Skeletal muscle tissue (tissue), 4 donors: ENCODE measurements around the gene MAML3. TPM values are rescaled to one million over a fixed set of nuclear protein-coding genes. Genes with fewer than 3 reads are reported as not detected.

Experiments used
- H3K27ac ChIP-seq: one replicate; pipeline ENCODE4 v1.7.0; 2013; ENCODE audit warnings: mild to moderate bottlenecking, low read depth, low read length, inconsistent platforms
- H3K27me3 ChIP-seq, 3 donors: one replicate each; pipeline ENCODE4 v1.7.0; 2013; ENCODE audit warnings: low read length in 3 of 3; ENCODE audit not compliant: control insufficient read depth in 3 of 3, insufficient read depth in 3 of 3
- H3K36me3 ChIP-seq, 3 donors: one replicate each; pipeline ENCODE4 v1.7.0; 2013; ENCODE audit warnings: low read length in 3 of 3; ENCODE audit not compliant: control insufficient read depth in 3 of 3, insufficient read depth in 3 of 3
- H3K4me1 ChIP-seq, 3 donors: one replicate each; pipeline ENCODE4 v1.7.0; 2013; ENCODE audit warnings: low read length in 3 of 3, mild to moderate bottlenecking in 3 of 3; ENCODE audit not compliant: control insufficient read depth in 3 of 3, insufficient read depth in 3 of 3
- H3K4me3 ChIP-seq, 3 donors: one replicate each; pipeline ENCODE4 v1.7.0; 2013; ENCODE audit warnings: low read length in 3 of 3
- H3K9ac ChIP-seq, 3 donors: one replicate each; pipeline ENCODE4 v1.7.0; 2013; ENCODE audit warnings: low read length in 3 of 3, mild to moderate bottlenecking in 3 of 3, moderate library complexity in 2 of 3, low read depth in 1 of 3
- H3K9me3 ChIP-seq, 3 donors: one replicate each; pipeline ENCODE4 v1.7.0; 2013; ENCODE audit warnings: low read length in 3 of 3; ENCODE audit not compliant: control insufficient read depth in 3 of 3
- total RNA-seq: library from RNA; depleted of rRNA; stranded (reverse); fragments of >200 nt; gene quantifications from one replicate; pipeline ENCODE4 v1.2.3, GENCODE V29; 2014
- donor health status: Osteomylitis.

The MAML3 gene
- total RNA-seq, 1 donor from 2014 or later: 3.1 TPM

DNA sequence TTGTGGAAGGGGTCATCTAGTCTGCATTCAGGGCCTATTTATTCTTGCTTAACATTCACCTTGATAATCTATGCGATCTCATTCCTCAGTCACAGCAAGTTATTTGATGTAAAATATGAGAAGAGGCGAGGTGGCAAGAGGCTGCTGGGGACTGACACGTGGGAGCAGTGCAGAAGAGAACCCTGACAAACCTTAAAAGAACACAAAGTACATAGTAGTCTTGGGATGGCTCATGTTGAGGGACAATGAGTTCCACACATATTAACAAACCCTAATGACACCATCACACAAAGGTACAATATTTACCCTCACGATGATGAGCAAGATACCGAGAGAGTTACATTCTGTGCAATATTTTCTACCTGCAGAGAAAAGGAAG lies 57.5 kb downstream of the MAML3 start:
- no peaks in the 10 kb centered on the region for H3K9me3 ChIP-seq
- H3K27ac ChIP-seq: peak overlapping the region; percentile 68
- peaks cover 39 to 56% (median 43%) of the 10 kb centered on the region in 3 donors for H3K4me1 ChIP-seq
- no peak overlapping the region for H3K9ac ChIP-seq
- no peaks in the 10 kb centered on the region for H3K36me3 ChIP-seq
- H3K4me3 ChIP-seq: no peak overlapping the region
- H3K27me3 ChIP-seq: no peaks in the 10 kb centered on the region

DNA sequence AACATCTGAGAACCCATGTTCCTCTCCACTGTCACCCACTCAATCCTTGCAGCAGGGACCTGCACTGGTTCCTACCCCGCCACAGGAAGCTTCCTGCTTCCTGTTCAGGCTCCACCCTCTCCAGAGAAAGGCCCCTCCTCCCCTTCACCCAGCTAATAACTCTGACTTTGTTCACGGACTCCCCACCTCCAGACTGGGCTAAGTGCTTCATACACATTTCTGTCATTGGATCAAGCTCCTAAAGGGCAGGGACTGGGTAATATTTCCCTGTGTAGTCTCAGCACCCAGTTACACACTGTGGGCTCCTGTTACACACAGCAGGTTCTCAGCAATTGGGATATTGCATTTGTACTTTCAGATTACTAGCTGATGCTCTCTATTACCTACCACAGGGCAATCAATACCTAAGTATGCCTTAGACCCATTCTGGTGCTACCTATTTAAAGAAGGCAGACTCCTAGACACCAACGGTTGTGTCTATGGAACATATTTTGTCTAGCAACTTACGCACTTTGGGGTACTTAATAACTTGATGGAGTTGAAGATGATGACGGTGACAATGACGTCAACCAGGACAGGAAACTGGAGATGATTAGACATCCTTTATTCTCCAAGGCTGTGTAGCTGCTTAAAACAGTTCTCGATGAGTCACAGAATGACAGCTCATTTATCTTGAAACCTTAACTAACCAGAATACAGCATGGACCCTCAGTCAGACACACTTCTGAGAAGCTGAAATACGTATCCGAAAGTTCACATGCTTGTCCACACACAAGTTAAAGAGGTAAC lies 58.1 kb downstream of the MAML3 start:
- Histone ChIP-seq H3K27me3 (no peaks in the 10 kb centered on the region), H3K9ac (no peak overlapping the region), H3K9me3 (no peaks in the 10 kb centered on the region), H3K27ac (peak overlapping the region; percentile 68), H3K4me1 (peaks cover 39 to 56% (median 43%) of the 10 kb centered on the region in 3 donors), H3K36me3 (no peaks in the 10 kb centered on the region), H3K4me3 (peak overlapping the region in 2 of 3 donors; percentile 38 to 39)

DNA sequence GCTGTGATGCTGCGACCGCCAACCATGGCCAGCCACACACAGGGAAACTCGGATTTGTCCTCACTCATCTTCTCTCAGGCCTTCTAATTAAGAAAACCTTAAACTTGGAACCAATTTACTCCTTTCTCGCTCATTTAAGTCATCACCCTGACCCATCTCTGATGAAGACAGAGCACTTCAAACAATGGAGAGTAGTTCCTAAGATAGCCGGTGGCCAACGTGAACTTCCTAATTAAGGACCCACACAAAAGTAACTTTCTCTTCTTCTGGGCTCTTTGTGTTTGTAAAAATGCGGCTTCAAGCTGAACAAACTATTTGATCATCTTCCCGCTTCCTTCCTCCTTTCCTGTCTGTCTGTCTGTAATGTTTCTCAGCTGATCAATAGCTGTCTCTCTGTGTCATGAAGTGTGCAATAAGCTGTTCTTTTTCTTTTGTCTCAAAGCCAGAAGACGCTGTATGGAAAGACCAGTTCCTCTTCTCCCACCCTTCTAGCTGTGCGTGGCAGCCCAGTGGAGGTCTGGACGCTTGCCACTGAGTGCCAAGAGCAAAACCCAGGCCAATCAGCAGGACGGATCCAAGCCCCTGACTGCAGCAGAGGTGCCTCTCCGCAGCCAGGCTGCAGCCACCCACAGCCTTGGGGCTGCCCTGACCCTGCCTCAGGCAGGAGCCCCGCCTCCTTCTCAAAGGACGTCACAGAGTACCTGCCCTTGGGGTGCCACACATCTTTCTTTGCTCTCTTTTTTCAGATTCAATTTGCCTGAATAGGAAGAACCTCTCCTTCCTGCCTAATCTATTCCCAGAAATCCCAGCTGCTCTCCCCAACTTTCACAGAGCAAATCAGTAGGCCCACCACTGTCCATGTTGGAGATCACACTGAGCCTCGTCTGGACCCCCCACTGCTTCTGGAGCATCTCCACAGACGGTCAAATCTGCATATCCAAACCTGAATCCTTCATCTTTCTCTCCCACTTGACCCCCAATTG lies 59.3 kb downstream of the MAML3 start:
- peak overlapping the region in 1 of 3 donors; percentile 34 for H3K4me3 ChIP-seq
- H3K9ac ChIP-seq: no peak overlapping the region
- peaks cover 39 to 52% (median 40%) of the 10 kb centered on the region in 3 donors for H3K4me1 ChIP-seq
- H3K9me3 ChIP-seq: no peaks in the 10 kb centered on the region
- H3K27ac ChIP-seq: peak overlapping the region; percentile 68
- no peaks in the 10 kb centered on the region for H3K27me3 ChIP-seq
- H3K36me3 ChIP-seq: no peaks in the 10 kb centered on the region

DNA sequence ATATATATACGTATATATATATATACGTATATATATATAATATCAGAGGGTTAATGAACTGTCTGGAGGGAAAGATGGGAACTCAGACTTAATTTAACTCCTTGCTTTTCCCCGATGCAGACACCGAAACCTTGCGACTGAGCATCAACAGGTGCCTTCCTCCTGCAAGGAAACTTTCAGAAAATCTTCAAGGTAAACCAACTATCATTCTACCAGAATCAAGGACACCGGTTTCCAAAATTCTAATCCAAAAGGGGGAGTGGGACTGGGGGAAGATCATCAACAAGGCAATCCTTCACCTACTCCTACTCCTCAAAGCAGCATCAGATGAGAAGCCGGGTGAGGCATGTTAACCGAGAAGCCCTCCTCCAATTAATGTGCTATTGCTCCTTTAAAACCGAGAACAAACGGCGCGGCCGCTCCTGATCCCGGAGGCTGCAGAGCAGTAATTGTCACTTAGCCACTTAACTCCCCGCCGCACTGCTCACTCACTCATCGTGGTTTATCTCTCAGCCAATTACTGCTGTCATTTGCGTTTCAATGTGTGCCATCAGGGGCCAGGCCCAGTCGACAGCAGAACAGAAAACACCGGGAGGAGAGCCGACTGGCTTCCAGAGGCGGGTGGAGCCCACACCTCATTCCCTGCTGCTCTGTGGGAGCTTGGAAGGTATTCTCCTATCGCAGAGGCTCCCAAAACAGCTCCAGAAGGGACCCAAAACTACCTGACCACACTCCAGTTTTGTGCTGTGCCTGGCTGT lies 61.7 kb downstream of the MAML3 start:
- Histone ChIP-seq H3K36me3 (no peaks in the 10 kb centered on the region), H3K27ac (peak overlapping the region; percentile 68), H3K4me3 (peak overlapping the region; percentile 63 to 68 (median 66)), H3K27me3 (no peaks in the 10 kb centered on the region), H3K9ac (peak overlapping the region; percentile 54 to 82 (median 63)), H3K9me3 (no peaks in the 10 kb centered on the region), H3K4me1 (peaks cover 35 to 41% (median 37%) of the 10 kb centered on the region in 3 donors)

DNA sequence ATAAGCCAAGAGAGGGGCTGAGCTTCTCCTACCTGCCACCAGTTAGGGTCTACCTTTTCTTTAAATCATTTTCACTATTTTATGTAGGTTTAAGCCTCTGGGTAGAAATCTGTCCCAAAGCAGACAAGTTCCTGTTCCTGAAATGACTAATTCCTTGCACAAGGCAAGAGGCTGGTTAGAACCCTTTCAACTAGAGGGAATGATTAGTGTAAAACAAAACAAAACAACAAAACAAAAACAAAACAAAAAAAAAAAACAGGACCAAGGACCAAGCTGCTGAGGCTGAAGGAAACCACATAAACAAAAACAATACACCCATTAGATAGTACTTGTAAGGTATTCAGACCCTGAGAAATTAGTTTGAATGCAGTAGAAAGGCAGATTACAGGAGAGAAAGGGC lies 62.7 kb downstream of the MAML3 start:
- Histone ChIP-seq H3K4me1 (peaks cover 34 to 38% (median 35%) of the 10 kb centered on the region in 3 donors), H3K9me3 (no peaks in the 10 kb centered on the region), H3K27ac (no peak overlapping the region), H3K36me3 (no peaks in the 10 kb centered on the region), H3K4me3 (no peak overlapping the region), H3K27me3 (no peaks in the 10 kb centered on the region), H3K9ac (no peak overlapping the region)

DNA sequence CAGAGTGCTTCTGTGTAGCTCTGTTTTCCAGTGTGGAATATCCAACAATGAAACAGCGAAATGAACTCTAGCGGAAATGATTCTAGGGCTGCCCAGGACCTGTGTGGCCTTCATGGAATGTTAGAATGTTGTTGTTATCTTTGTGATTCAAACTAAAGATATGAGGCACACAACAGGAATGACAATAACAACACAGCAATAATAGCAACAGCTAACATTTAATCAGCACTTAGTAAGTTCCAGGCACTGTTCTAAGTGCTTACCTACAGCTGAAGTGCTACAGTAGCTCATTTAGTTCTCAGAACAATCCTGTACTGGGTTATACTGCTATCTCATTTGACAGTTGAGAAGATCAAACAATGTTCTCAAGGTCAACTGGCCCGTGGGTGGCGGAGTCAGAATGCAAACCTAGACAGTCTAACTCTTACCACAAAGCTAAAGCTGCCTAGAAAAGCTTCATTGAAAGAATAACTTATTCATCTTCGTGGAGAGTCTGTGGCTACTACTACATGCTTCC lies 63.7 kb downstream of the MAML3 start:
- Histone ChIP-seq H3K27me3 (no peaks in the 10 kb centered on the region), H3K36me3 (no peaks in the 10 kb centered on the region), H3K4me3 (no peak overlapping the region), H3K9me3 (no peaks in the 10 kb centered on the region), H3K9ac (no peak overlapping the region), H3K4me1 (peaks cover 24 to 28% (median 28%) of the 10 kb centered on the region in 3 donors), H3K27ac (no peak overlapping the region)

DNA sequence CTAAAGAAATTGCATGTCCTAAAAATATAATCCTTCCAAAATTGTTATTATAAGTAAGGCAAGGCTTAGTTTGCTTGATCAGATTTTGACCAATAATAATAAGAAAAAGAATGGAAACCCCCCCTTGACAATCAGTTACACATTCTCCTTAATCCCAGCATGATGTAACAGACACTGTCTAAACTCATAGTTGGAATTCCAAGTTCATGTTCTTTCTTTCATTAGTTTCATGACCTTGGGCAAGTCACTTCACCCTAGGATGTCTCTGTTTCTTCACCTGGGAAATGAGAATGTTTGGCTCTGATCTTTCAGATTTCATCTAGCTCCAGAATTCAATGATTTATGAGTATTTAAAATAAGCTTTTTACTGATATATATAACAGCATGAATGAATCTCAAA lies 64.8 kb downstream of the MAML3 start:
- peaks cover 18 to 20% (median 19%) of the 10 kb centered on the region in 3 donors for H3K4me1 ChIP-seq
- no peaks in the 10 kb centered on the region for H3K27me3 ChIP-seq
- H3K4me3 ChIP-seq: no peak overlapping the region
- no peak overlapping the region for H3K9ac ChIP-seq
- H3K36me3 ChIP-seq: no peaks in the 10 kb centered on the region
- no peak overlapping the region for H3K27ac ChIP-seq
- H3K9me3 ChIP-seq: no peaks in the 10 kb centered on the region

DNA sequence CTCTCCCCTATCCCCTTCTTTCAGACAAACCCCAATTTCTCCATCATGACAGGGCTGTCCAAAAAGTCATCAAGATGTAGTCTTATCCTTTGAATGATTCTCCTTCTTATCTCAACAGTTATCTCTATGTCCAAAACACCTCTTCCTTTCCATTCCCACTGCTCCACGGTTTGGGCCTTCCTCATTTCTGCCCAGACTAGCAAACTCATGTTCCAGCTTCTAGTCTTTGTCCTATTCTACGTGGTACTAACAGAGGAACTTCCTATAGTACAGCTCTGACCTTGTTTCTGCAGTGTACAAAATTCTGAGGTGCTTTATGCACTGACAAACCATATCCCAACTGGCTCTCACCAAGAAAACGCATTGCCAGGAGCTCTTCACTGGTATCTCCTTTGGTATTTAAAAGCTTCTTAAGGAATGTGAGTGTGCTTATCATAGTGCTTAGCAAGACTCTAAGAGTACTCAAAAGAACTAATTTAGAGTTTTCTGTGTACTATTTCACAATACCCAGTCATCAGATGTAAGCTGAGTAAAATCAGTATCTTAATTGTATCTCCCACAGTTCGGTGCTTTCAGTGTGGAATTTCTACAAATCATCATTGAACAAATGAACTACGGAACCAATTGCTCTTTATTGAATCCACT lies 65.5 kb downstream of the MAML3 start:
- Histone ChIP-seq H3K9me3 (no peaks in the 10 kb centered on the region), H3K27ac (no peak overlapping the region), H3K9ac (no peak overlapping the region), H3K36me3 (no peaks in the 10 kb centered on the region), H3K4me1 (peaks cover 12 to 13% (median 13%) of the 10 kb centered on the region in 3 donors), H3K4me3 (no peak overlapping the region), H3K27me3 (no peaks in the 10 kb centered on the region)

DNA sequence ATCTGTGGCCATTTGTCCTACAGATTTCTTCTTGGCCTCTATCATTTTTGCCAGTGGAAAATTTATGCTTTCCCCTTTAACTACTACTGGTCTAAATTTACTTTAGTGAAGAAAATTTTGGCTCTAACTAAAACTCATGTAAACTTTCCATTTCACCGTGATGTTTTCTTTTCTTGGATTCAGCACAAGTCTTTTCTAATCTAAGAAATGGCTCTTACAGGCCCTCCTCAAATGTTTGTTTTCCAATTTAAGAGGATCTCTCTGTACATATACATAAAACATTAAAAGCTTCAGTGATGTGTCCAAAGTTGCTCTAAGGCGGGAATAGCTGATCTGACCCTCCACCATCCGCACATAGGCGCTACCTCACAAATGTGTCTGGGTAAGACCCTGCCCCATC lies 68.1 kb downstream of the MAML3 start:
- no peaks in the 10 kb centered on the region for H3K27me3 ChIP-seq
- no peak overlapping the region for H3K27ac ChIP-seq
- no peak overlapping the region for H3K4me3 ChIP-seq
- no peaks in the 10 kb centered on the region for H3K9me3 ChIP-seq
- no peak overlapping the region for H3K9ac ChIP-seq
- H3K36me3 ChIP-seq: no peaks in the 10 kb centered on the region
- H3K4me1 ChIP-seq: peaks cover 0 to 2% (median 0%) of the 10 kb centered on the region in 3 donors
